Colonic mucosa (tissue), 4 donors: ENCODE data around the gene COPG2. TPM values are rescaled to one million over a fixed set of nuclear protein-coding genes. Genes with fewer than 3 reads are reported as not detected.

Experiments used
- DNase-seq: peaks from one replicate; pipeline ENCODE4 v3.0.0-alpha.2; 2020
- H3K27ac ChIP-seq: fragments of 200-600 bp; one replicate; pipeline ENCODE4 v1.8.0; 2021
- H3K27me3 ChIP-seq: fragments of 200-600 bp; one replicate; pipeline ENCODE4 v1.8.0; 2021
- H3K36me3 ChIP-seq: fragments of 200-600 bp; one replicate; pipeline ENCODE4 v1.8.0; 2021
- H3K4me1 ChIP-seq: fragments of 200-600 bp; one replicate; pipeline ENCODE4 v1.8.0; 2021; ENCODE audit warnings: mild to moderate bottlenecking
- H3K4me3 ChIP-seq: fragments of 200-600 bp; one replicate; pipeline ENCODE4 v1.8.0; 2021
- H3K9ac ChIP-seq, 2 donors: one replicate each; pipeline ENCODE4 v1.7.0; 2013; ENCODE audit warnings: control low read depth in 2 of 2, low read depth in 2 of 2, low read length in 2 of 2
- H3K9me3 ChIP-seq: fragments of 200-600 bp; one replicate; pipeline ENCODE4 v1.8.0; 2021
- CTCF ChIP-seq: fragments of 200-600 bp; IDR thresholded peaks from one replicate; pipeline ENCODE4 v1.8.0; 2022; ENCODE audit warnings: antibody characterized with exemption, mild to moderate bottlenecking
- intact Hi-C: fragments of 100-400 bp; cut with DNase I; formaldehyde crosslinking; loops from one replicate; pipeline ENCODE4 v1.14.1; 2022
- total RNA-seq, 2 donors: library from RNA; stranded (reverse); fragmentation: NEBNext Ultra II Directional in 1 of 2; extraction: Animal tissue kit (Norgen Biotek cat#: 25700) in 1 of 2; gene quantifications; one replicate each; pipeline ENCODE4 v1.2.1, GENCODE V29; 2021
- donor health status: healthy.
- donor health status: DM: no; HTN: no; CAD: no.
- donor health status: DM: no; HTN: no; CAD: no.

Gene COPG2
- total RNA-seq, 2 donors from 2014 or later, result 19.1 to 24.2 TPM

- Histone ChIP-seq H3K9me3 (no peaks in the 10 kb centered on the region), H3K27me3 (no peaks in the 10 kb centered on the region), H3K36me3 (no peaks in the 10 kb centered on the region), H3K4me3 (no peak overlapping the region), H3K27ac (no peak overlapping the region), H3K4me1 (no peaks in the 10 kb centered on the region), H3K9ac (no peak overlapping the region)
- TF ChIP-seq CTCF, result no peak
- intact Hi-C loops, result no loop called here
- DNase-seq, result no peak
Measured at GRCh38 chr7:130489140-130489983, 179.2 kb downstream of the COPG2 start.

GRCh38 chr7:130488392-130489139, 180.0 kb downstream of the COPG2 start:
- H3K27me3 ChIP-seq, result no peaks in the 10 kb centered on the region
- H3K9me3 ChIP-seq, result no peaks in the 10 kb centered on the region
- no peak overlapping the region for H3K9ac ChIP-seq
- H3K4me1 ChIP-seq, result no peaks in the 10 kb centered on the region
- H3K4me3 ChIP-seq, result no peak overlapping the region
- H3K36me3 ChIP-seq, result no peaks in the 10 kb centered on the region
- no peak for DNase-seq
- TF ChIP-seq CTCF, result no peak
- H3K27ac ChIP-seq, result no peak overlapping the region
- intact Hi-C loops, result no loop called here

GRCh38 chr7:130486954-130487436, 181.6 kb downstream of the COPG2 start:
- H3K36me3 ChIP-seq, result no peaks in the 10 kb centered on the region

GRCh38 chr7:130486114-130486953, 182.2 kb downstream of the COPG2 start:
- TF ChIP-seq CTCF, result peak; percentile 84
- Histone ChIP-seq H3K27me3 (no peaks in the 10 kb centered on the region), H3K4me3 (peak overlapping the region; percentile 48), H3K9ac (peak overlapping the region; percentile 64 to 67), H3K36me3 (no peaks in the 10 kb centered on the region), H3K4me1 (no peaks in the 10 kb centered on the region), H3K27ac (peak overlapping the region; percentile 47), H3K9me3 (no peaks in the 10 kb centered on the region)
- peak; percentile 84 for DNase-seq
- intact Hi-C loops, result no loop called here

More at GRCh38 chr7:130486954-130487436, 181.6 kb downstream of the COPG2 start:
- H3K27ac ChIP-seq, result peak overlapping the region; percentile 47
- intact Hi-C loops, result no loop called here
- no peaks in the 10 kb centered on the region for H3K9me3 ChIP-seq
- H3K27me3 ChIP-seq, result no peaks in the 10 kb centered on the region
- H3K4me1 ChIP-seq, result no peaks in the 10 kb centered on the region
- peak overlapping the region; percentile 48 for H3K4me3 ChIP-seq
- no peak for DNase-seq
- H3K9ac ChIP-seq, result peak overlapping the region; percentile 64 to 67
- TF ChIP-seq CTCF, result no peak

GRCh38 chr7:130485734-130486113, 182.8 kb downstream of the COPG2 start:
- peak overlapping the region in 1 of 2 donors; percentile 64 for H3K9ac ChIP-seq
- no peak for TF ChIP-seq CTCF
- no peak for DNase-seq
- intact Hi-C loops, result no loop called here
- no peaks in the 10 kb centered on the region for H3K4me1 ChIP-seq
- H3K27me3 ChIP-seq, result no peaks in the 10 kb centered on the region
- peak overlapping the region; percentile 48 for H3K4me3 ChIP-seq
- H3K36me3 ChIP-seq, result no peaks in the 10 kb centered on the region
- no peak overlapping the region for H3K27ac ChIP-seq
- no peaks in the 10 kb centered on the region for H3K9me3 ChIP-seq
